Measurements from ENCODE around the gene CEBPG. TPM values are rescaled to one million over a fixed set of nuclear protein-coding genes. Genes with fewer than 3 reads are reported as not detected.

Gene CEBPG
- total RNA-seq, 3 donors from 2014 or later, result 47.8 to 68.5 (median 58.2) TPM

DNA sequence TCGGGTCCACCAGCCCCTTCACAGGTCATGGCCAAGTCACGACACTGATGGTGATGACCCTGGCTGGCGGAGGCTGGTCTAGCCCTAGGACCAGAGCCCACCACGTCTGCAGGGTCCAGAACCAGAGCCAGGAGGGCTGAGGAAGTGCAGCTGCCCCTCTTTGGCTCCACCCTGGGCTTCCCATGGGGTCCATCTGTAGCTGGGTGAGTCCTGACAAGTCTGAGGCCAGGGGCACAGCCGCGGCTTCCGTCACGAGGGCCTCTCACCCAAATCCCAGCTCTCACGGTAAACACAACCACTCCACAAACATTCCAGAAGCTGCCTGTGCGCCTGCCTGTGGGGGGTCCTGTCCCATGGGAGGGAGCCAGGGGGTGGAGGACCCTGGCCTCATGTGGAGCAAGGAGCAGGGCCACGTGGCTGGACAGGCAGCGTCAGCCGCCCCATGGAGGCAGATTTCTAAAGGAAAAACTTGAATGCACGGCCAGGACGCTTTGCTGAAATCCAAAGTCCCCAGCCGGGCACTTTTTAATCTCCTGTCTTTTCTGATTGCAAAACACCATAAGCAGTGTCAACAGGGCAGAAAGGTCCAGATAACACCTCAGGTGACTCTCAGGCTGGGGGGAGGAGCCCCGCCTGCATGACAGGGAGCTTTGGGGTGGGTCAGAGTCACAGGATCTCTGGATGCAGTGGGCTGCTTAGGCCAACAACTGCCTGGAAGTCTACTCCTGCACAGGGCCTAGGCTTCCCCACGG is 29.9 kb downstream of the CEBPG start:
- intact Hi-C loops (cut with DNase I, micrococcal nuclease), result loop anchor here in 1 of 2 donors (5.0 kb wide), 1 partner anchor 161 kb away; no protein-coding TSS in a partner anchor
- no peak for TF ChIP-seq CTCF (IDR thresholded peaks at IDR 0.05)
- Histone ChIP-seq H3K4me3 (no peak overlapping the region), H3K4me1 (ENCODE audit: low read depth) (no peaks in the 10 kb centered on the region), H3K36me3 (ENCODE audit: low read depth) (no peaks in the 10 kb centered on the region), H3K9me3 (no peaks in the 10 kb centered on the region)
- DNase-seq, result peak in 2 of 3 donors; percentile 52 to 55
- peak; percentile 42 for ATAC-seq

GRCh38 chr19:33403973-33404304 is 30.4 kb downstream of the CEBPG start:
- no peak overlapping the region for H3K4me3 ChIP-seq
- peak in 1 of 3 donors; percentile 12 for DNase-seq
- no peak for ATAC-seq
- intact Hi-C loops (cut with DNase I, micrococcal nuclease), result loop anchor here in 1 of 2 donors (5.0 kb wide), 1 partner anchor 162 kb away; no protein-coding TSS in a partner anchor
- H3K4me1 ChIP-seq (ENCODE audit: low read depth), result no peaks in the 10 kb centered on the region
- no peaks in the 10 kb centered on the region for H3K36me3 ChIP-seq (ENCODE audit: low read depth)
- no peaks in the 10 kb centered on the region for H3K9me3 ChIP-seq
- no peak for TF ChIP-seq CTCF (IDR thresholded peaks at IDR 0.05)

GRCh38 chr19:33404506-33405253 is 31.2 kb downstream of the CEBPG start:
- H3K4me3 ChIP-seq, result no peak overlapping the region
- DNase-seq (peak in 2 of 3 donors; percentile 21 to 56), ATAC-seq (no peak)
- no peaks in the 10 kb centered on the region for H3K36me3 ChIP-seq (ENCODE audit: low read depth)
- H3K4me1 ChIP-seq (ENCODE audit: low read depth), result no peaks in the 10 kb centered on the region
- no peak for TF ChIP-seq CTCF (IDR thresholded peaks at IDR 0.05)
- no peaks in the 10 kb centered on the region for H3K9me3 ChIP-seq
- intact Hi-C loops (cut with DNase I, micrococcal nuclease), result loop anchor here (5.0 kb wide), 1 partner anchor 162 kb away; no protein-coding TSS in a partner anchor

- DNase-seq, result no peak
- ATAC-seq, result no peak
These were observed 31.7 kb downstream of the CEBPG start for GRCh38 chr19:33405254-33405552.

More at GRCh38 chr19:33405254-33405552, 31.7 kb downstream of the CEBPG start:
- TF ChIP-seq CTCF (IDR thresholded peaks at IDR 0.05), result no peak
- no peak overlapping the region for H3K4me3 ChIP-seq
- H3K9me3 ChIP-seq, result no peaks in the 10 kb centered on the region
- no peaks in the 10 kb centered on the region for H3K36me3 ChIP-seq (ENCODE audit: low read depth)
- intact Hi-C loops (cut with DNase I, micrococcal nuclease), result loop anchor here in 1 of 2 donors (5.0 kb wide), 1 partner anchor 163 kb away; no protein-coding TSS in a partner anchor
- no peaks in the 10 kb centered on the region for H3K4me1 ChIP-seq (ENCODE audit: low read depth)

Measured in mucosa of descending colon (tissue), 3 donors.